GM19240 (cell line): ENCODE data around the gene PSMD14.

Source experiments
- DNase-seq: peaks from one replicate; pipeline ENCODE4 v3.0.0; 2011; ENCODE audit warnings: low spot score; ENCODE audit not compliant: insufficient read length

PSMD14 gene

DNA sequence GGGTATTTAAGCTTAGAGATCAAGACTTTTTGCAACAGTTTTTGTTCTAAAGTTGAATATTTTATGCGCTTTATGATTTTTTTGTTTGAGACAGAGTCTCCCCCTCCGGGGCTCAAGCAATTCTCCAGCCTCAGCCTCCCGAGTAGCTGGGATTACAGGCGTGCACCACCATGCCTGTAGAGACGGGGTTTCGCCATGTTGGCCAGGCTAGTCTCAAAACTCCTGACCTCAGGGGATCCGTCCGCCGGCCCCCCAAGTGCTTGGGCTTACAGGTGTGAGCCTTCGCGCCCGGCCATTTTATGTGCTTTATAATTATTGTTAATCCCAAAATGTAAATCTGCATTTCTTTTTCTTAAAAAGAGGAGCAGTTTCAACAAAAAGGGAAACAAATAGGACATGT lies 136.9 kb downstream of the PSMD14 start:
- DNase-seq = no peak

DNA sequence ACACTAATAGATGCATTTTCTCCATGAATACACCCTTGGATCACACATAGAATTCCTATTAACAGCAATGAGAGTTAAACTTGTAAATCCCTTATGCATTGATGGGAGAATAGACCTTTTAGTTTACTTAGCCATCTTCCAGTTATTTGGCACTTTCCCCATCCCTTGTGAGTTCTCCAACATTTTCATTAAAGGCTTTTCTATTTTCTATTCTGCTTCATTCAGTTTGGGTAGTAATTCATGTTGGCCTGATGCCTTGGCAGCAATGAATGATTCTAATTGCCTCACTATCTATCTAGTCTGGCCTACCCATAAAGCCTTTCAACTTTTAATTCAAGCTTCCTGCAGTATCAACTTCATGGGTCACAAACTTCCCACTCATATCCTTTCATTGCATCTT lies 140.2 kb downstream of the PSMD14 start:
- DNase-seq = no peak
